Measurements from ENCODE around the gene HNRNPC.

DNA sequence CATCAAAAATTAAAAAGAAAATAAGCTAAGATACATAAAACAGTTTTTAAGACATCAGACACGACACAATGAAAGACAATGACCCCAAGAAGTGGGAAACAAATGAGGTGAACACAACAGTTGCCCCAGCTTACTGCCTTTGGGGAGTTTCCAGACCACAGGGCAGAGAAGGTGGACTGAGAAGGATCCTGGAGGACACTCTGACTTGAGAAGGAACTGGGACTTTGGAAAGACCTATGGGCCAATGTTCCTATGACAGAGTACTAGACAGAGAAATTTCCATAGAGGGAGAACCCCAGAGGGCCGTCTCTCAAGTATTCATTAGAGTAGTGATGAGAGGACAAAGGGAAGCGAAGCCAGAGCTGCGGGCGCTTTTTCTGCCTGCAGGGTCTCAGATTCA, 107.2 kb downstream of the HNRNPC start:
- TF ChIP-seq, protein P1, sequence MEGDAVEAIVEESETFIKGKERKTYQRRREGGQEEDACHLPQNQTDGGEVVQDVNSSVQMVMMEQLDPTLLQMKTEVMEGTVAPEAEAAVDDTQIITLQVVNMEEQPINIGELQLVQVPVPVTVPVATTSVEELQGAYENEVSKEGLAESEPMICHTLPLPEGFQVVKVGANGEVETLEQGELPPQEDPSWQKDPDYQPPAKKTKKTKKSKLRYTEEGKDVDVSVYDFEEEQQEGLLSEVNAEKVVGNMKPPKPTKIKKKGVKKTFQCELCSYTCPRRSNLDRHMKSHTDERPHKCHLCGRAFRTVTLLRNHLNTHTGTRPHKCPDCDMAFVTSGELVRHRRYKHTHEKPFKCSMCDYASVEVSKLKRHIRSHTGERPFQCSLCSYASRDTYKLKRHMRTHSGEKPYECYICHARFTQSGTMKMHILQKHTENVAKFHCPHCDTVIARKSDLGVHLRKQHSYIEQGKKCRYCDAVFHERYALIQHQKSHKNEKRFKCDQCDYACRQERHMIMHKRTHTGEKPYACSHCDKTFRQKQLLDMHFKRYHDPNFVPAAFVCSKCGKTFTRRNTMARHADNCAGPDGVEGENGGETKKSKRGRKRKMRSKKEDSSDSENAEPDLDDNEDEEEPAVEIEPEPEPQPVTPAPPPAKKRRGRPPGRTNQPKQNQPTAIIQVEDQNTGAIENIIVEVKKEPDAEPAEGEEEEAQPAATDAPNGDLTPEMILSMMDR (IDR thresholded peaks at IDR 0.05; ENCODE audit: poor library complexity): no peak
- no peak for TF ChIP-seq EZH2phosphoT487 (IDR thresholded peaks at IDR 0.05; ENCODE audit: low read depth, severe bottlenecking, unreplicated experiment)
- TF ChIP-seq EZH2 (IDR thresholded peaks at IDR 0.05; ENCODE audit: borderline replicate concordance): no peak
